Jurkat, Clone E6-1 (cell line): ENCODE measurements around the gene KLF12. TPM values are rescaled to one million over a fixed set of nuclear protein-coding genes. Genes with fewer than 3 reads are reported as not detected.
A peak's percentile ranks its signal among the peaks of the same experiment; 100 is the strongest.

Experiments
- DNase-seq: peaks from one replicate; pipeline ENCODE4 v3.0.0-alpha.2; 2011; ENCODE audit warnings: low read depth, low spot score
- H3K4me3 ChIP-seq: 2 replicates; pipeline ENCODE4 v1.5.1; 2011; ENCODE audit warnings: mild to moderate bottlenecking, low read length, control low read depth, moderate library complexity
- polyA plus RNA-seq: library from polyadenylated mRNA; unstranded; fragments of >200 nt; gene quantifications from one replicate; pipeline ENCODE4 v1.2.1, GENCODE V29; 2012; ENCODE audit warnings: missing spikeins; ENCODE audit not compliant: insufficient read length, insufficient read depth

Gene KLF12
- 8.6 TPM for polyA plus RNA-seq

GRCh38 chr13:74134221-74134776, at the start of gene KLF12:
Gene KLF12 (minus strand): TSS chr13:74134404.
- peak within 1 kb of the TSS; percentile 69 for H3K4me3 ChIP-seq
- peak; percentile 93 for DNase-seq

- H3K4me3 ChIP-seq = no peak overlapping the region
- DNase-seq = no peak
Observed at GRCh38 chr13:74182491-74182890, 48.3 kb upstream of the KLF12 start.

- H3K4me3 ChIP-seq = no peak overlapping the region
- peak; percentile 5 for DNase-seq
Observed at GRCh38 chr13:74174810-74175209, 40.6 kb upstream of the KLF12 start.

GRCh38 chr13:74173822-74174221, 39.6 kb upstream of the KLF12 start:
- no peak for DNase-seq
- H3K4me3 ChIP-seq = no peak overlapping the region

GRCh38 chr13:74171641-74172040, 37.4 kb upstream of the KLF12 start:
- DNase-seq = no peak
- H3K4me3 ChIP-seq = no peak overlapping the region

GRCh38 chr13:74169676-74170075, 35.5 kb upstream of the KLF12 start:
- no peak for DNase-seq
- H3K4me3 ChIP-seq = no peak overlapping the region

GRCh38 chr13:74168263-74168675, 34.1 kb upstream of the KLF12 start:
- no peak overlapping the region for H3K4me3 ChIP-seq
- DNase-seq = no peak

GRCh38 chr13:74166261-74167004, 32.2 kb upstream of the KLF12 start:
- no peak for DNase-seq

GRCh38 chr13:74162782-74163181, 28.6 kb upstream of the KLF12 start:
- H3K4me3 ChIP-seq = no peak overlapping the region
- DNase-seq = no peak

More at GRCh38 chr13:74166261-74167004, 32.2 kb upstream of the KLF12 start:
- H3K4me3 ChIP-seq = no peak overlapping the region

GRCh38 chr13:74162135-74162534, 27.9 kb upstream of the KLF12 start:
- no peak for DNase-seq
- no peak overlapping the region for H3K4me3 ChIP-seq

- H3K4me3 ChIP-seq = no peak overlapping the region
- DNase-seq = no peak
Observed at GRCh38 chr13:74158571-74159352, 24.6 kb upstream of the KLF12 start.

- no peak for DNase-seq
Observed at GRCh38 chr13:74158028-74158427, 23.8 kb upstream of the KLF12 start.

GRCh38 chr13:74154981-74155380, 20.8 kb upstream of the KLF12 start:
- no peak for DNase-seq
- H3K4me3 ChIP-seq = no peak overlapping the region

More at GRCh38 chr13:74158028-74158427, 23.8 kb upstream of the KLF12 start:
- H3K4me3 ChIP-seq = no peak overlapping the region

GRCh38 chr13:74153316-74153715, 19.1 kb upstream of the KLF12 start:
- no peak overlapping the region for H3K4me3 ChIP-seq

GRCh38 chr13:74151859-74152258, 17.7 kb upstream of the KLF12 start:
- no peak for DNase-seq
- H3K4me3 ChIP-seq = no peak overlapping the region

More at GRCh38 chr13:74153316-74153715, 19.1 kb upstream of the KLF12 start:
- no peak for DNase-seq

- DNase-seq = no peak
- H3K4me3 ChIP-seq = no peak overlapping the region
Observed at GRCh38 chr13:74148352-74148751, 14.1 kb upstream of the KLF12 start.

GRCh38 chr13:74145249-74145975, 11.2 kb upstream of the KLF12 start:
- no peak for DNase-seq
- no peak overlapping the region for H3K4me3 ChIP-seq

GRCh38 chr13:74144269-74144668, 10.1 kb upstream of the KLF12 start:
- H3K4me3 ChIP-seq = no peak overlapping the region
- DNase-seq = no peak

GRCh38 chr13:74142257-74142656, 8.1 kb upstream of the KLF12 start:
- H3K4me3 ChIP-seq = no peak overlapping the region
- no peak for DNase-seq
